Measurements from ENCODE around the gene TNFRSF14.

The TNFRSF14 gene

DNA sequence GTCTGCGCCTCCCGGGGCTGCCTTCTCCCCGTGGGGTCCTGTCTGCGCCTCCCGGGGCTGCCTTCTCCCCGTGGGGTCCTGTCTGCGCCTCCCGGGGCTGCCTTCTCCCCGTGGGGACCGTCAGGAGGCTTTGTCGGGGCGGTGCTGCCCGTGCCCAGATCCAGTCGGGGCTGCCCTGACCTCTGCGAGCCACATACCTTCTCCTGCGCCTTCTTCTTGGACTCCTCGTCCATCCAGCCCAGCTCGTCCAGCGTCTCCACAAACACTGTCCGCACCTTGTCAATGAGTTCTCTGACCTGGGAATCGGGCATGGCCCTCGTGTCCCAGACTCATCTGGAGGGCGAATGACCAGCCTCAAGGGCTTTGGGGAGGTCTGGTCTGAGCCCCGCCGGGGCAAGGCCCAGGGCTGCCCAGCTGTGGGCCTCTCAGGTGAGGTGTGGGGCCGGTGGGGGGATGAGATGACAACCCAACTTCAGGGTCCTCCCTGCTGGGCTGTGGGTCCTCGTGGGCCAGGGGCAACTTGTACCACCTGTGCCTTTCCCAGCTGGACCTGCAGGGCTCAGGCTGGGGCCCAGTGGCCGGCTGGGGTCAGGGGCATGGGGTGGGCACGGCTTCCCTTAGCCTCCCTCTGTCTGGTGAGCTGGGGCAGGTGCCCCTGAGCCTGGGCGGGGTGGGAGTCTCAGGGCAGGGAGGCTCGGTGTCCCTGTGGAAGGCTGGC is 39.8 kb downstream of the TNFRSF14 start:
- H3K4me3 ChIP-seq (replicated peaks; ENCODE audit: insufficient read depth, low read length), result no peak overlapping the region
- H3K27me3 ChIP-seq (ENCODE audit: insufficient read depth, poor library complexity, severe bottlenecking), result no peaks in the 10 kb centered on the region
- TF ChIP-seq GABPA (IDR thresholded peaks at IDR 0.05; ENCODE audit: low read depth), result no peak
- TF ChIP-seq, protein P1, sequence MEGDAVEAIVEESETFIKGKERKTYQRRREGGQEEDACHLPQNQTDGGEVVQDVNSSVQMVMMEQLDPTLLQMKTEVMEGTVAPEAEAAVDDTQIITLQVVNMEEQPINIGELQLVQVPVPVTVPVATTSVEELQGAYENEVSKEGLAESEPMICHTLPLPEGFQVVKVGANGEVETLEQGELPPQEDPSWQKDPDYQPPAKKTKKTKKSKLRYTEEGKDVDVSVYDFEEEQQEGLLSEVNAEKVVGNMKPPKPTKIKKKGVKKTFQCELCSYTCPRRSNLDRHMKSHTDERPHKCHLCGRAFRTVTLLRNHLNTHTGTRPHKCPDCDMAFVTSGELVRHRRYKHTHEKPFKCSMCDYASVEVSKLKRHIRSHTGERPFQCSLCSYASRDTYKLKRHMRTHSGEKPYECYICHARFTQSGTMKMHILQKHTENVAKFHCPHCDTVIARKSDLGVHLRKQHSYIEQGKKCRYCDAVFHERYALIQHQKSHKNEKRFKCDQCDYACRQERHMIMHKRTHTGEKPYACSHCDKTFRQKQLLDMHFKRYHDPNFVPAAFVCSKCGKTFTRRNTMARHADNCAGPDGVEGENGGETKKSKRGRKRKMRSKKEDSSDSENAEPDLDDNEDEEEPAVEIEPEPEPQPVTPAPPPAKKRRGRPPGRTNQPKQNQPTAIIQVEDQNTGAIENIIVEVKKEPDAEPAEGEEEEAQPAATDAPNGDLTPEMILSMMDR (IDR thresholded peaks at IDR 0.05; ENCODE audit: insufficient read depth, low read length), result no peak
- TF ChIP-seq POLR2AphosphoS5 (IDR thresholded peaks at IDR 0.05; ENCODE audit: low read depth), result no peak
- TF ChIP-seq SPI1 (IDR thresholded peaks at IDR 0.05; ENCODE audit: borderline replicate concordance, low read depth), result no peak
- TF ChIP-seq, protein P2, sequence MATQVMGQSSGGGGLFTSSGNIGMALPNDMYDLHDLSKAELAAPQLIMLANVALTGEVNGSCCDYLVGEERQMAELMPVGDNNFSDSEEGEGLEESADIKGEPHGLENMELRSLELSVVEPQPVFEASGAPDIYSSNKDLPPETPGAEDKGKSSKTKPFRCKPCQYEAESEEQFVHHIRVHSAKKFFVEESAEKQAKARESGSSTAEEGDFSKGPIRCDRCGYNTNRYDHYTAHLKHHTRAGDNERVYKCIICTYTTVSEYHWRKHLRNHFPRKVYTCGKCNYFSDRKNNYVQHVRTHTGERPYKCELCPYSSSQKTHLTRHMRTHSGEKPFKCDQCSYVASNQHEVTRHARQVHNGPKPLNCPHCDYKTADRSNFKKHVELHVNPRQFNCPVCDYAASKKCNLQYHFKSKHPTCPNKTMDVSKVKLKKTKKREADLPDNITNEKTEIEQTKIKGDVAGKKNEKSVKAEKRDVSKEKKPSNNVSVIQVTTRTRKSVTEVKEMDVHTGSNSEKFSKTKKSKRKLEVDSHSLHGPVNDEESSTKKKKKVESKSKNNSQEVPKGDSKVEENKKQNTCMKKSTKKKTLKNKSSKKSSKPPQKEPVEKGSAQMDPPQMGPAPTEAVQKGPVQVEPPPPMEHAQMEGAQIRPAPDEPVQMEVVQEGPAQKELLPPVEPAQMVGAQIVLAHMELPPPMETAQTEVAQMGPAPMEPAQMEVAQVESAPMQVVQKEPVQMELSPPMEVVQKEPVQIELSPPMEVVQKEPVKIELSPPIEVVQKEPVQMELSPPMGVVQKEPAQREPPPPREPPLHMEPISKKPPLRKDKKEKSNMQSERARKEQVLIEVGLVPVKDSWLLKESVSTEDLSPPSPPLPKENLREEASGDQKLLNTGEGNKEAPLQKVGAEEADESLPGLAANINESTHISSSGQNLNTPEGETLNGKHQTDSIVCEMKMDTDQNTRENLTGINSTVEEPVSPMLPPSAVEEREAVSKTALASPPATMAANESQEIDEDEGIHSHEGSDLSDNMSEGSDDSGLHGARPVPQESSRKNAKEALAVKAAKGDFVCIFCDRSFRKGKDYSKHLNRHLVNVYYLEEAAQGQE (IDR thresholded peaks at IDR 0.05; ENCODE audit: insufficient replicate concordance, low read depth), result no peak
- no peak overlapping the region for H3K27ac ChIP-seq (replicated peaks)
- no peak for DNase-seq (ENCODE audit: low read depth in 1 of 2, low spot score in 1 of 2)

DNA sequence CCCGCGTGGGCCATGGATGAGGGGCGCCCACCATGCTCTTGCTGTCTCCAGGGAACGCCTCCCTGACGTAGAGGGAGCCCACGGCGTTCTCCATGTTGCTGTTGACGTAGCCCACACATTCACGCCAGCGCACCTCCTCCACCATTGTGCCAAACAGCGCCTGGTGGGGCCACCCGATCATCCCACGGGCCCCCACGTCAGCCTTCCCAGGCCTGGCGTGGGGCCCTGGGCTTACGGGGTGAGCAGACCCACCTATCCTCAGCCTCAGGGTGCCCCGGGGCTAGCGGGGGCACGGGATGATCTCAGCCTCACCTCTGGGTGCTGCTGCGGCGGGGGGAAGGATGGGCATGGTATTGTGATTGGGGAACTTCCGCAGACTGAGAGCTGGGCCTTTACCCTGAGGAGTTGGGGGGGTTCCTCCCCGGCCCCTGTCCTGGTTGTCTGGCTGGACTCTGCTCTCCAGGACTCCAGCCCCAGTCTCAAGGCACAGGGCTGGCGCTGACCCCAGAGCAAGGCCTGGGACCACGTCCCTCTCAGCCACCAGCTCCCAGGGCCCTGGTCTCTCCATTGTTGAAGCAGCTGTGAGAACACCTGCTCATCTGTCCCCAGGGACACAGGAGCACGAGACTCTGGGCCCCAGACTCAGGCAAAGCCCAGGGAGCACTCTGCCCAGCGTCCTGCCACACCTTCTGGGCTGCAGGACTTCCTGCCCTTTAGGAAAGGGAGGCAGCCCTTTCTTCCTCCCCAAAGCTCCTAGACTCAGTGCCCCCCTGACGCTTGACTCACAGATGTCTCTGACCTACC is 40.6 kb downstream of the TNFRSF14 start:
- TF ChIP-seq, protein P1 (IDR thresholded peaks at IDR 0.05; ENCODE audit: insufficient read depth, low read length), result no peak
- TF ChIP-seq SPI1 (IDR thresholded peaks at IDR 0.05; ENCODE audit: borderline replicate concordance, low read depth) (no peak), GABPA (IDR thresholded peaks at IDR 0.05; ENCODE audit: low read depth) (no peak), POLR2AphosphoS5 (IDR thresholded peaks at IDR 0.05; ENCODE audit: low read depth) (no peak)
- TF ChIP-seq, protein P2 (IDR thresholded peaks at IDR 0.05; ENCODE audit: insufficient replicate concordance, low read depth), result no peak
- H3K27me3 ChIP-seq (ENCODE audit: insufficient read depth, poor library complexity, severe bottlenecking), result no peaks in the 10 kb centered on the region
- no peak for DNase-seq (ENCODE audit: low read depth in 1 of 2, low spot score in 1 of 2)
- H3K27ac ChIP-seq (replicated peaks), result no peak overlapping the region
- H3K4me3 ChIP-seq (replicated peaks; ENCODE audit: insufficient read depth, low read length), result no peak overlapping the region

DNA sequence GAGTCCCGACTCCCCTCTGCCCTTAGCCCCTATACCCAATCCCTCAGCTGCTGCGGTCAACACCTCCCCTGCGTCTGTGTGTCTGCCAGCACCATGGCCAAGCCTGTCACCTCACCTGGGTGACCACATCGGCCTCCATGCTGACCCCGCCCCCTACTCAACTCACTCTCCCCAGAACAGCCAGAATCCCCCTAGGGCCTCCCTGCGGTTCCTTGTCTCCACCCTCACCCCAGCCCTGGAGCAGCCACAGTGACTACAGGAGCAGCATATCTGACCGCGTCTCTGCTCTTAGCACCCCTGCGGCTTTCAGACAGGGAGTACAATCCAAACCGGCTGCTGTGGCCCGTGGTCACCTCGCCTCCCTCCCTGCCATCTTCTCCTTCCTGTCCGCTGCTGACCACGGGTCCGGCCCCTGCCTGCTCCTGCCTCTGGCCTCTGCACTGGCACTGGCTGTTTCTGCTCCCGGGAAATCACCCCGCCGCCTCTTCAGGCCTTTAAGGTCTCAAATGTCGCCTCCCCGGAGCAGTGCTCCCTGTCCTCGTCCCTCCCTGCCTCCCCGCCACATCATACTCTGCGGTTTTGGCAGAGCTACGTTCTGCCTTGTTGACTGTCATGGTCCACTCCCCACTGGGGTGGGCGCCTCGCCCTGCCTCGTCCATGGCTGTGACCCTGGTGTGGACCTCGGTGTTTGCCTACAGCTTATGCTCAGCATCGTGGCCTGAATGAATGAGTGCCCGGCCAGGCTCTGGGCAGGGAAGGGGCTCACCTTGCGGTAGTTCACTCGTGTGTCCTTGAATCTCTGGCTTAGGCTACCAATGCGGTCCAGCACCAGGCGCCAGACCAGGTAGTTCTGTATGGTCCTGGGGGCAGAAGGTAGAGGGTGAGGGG is 41.5 kb downstream of the TNFRSF14 start:
- DNase-seq (ENCODE audit: low read depth in 1 of 2, low spot score in 1 of 2), result no peak

More for the DNA sequence above, 41.5 kb downstream of the TNFRSF14 start:
- TF ChIP-seq SPI1 (IDR thresholded peaks at IDR 0.05; ENCODE audit: borderline replicate concordance, low read depth) (no peak), GABPA (IDR thresholded peaks at IDR 0.05; ENCODE audit: low read depth) (no peak), POLR2AphosphoS5 (IDR thresholded peaks at IDR 0.05; ENCODE audit: low read depth) (no peak)
- TF ChIP-seq, protein P1 (IDR thresholded peaks at IDR 0.05; ENCODE audit: insufficient read depth, low read length), result no peak
- TF ChIP-seq, protein P2 (IDR thresholded peaks at IDR 0.05; ENCODE audit: insufficient replicate concordance, low read depth), result no peak
- Histone ChIP-seq H3K27ac (replicated peaks) (no peak overlapping the region), H3K4me3 (replicated peaks; ENCODE audit: insufficient read depth, low read length) (no peak overlapping the region), H3K27me3 (ENCODE audit: insufficient read depth, poor library complexity, severe bottlenecking) (no peaks in the 10 kb centered on the region)

Measured in HL-60 (cell line).